A673 (cell line): Measurements from ENCODE around the gene XYLT1. TPM values are rescaled to one million over a fixed set of nuclear protein-coding genes. Genes with fewer than 3 reads are reported as not detected.
"Not testable (repeated sequence)": the region's sequence is repeated elsewhere in the genome, so short reads cannot be mapped to it uniquely, and the experiment has no call there.

Experiments
- BruUV-seq: library from RNA; stranded (reverse); fragments of 400-500 nt; replicated peaks from 2 replicates; lab custom pipeline; 2021; lab: Mats Ljungman, UMichigan
- CTCF ChIA-PET: fragments of 300-600 bp; sonication (Branson Sonifier 250); formaldehyde crosslinking; loops from one replicate; lab custom pipeline; 2022; ENCODE audit warnings: antibody characterized with exemption; lab: Charles Lee
- POLR2A ChIA-PET: fragments of 300-600 bp; sonication (Branson Sonifier 250); formaldehyde crosslinking; loops from one replicate; lab custom pipeline; 2022; ENCODE audit warnings: antibody characterized with exemption; ENCODE audit not compliant: low non-redundant PET; lab: Charles Lee
- DNase-seq: peaks from one replicate; pipeline ENCODE4 v3.0.0-alpha.2; 2015; ENCODE audit warnings: low spot score
- H3K27ac ChIP-seq: fragments of 200-600 bp; sonication (generic); 2 replicates; pipeline ENCODE4 v1.5.1; 2016; ENCODE audit warnings: mixed run types, low read depth, mild to moderate bottlenecking, mixed read lengths, antibody characterized with exemption, low read length; ENCODE audit not compliant: poor library complexity, severe bottlenecking
- H3K27me3 ChIP-seq: fragments of 200-600 bp; sonication (generic); replicated peaks from 2 replicates; pipeline ENCODE4 v1.6.1; 2017; ENCODE audit warnings: mixed run types, low read depth, mild to moderate bottlenecking, mixed read lengths, antibody characterized with exemption, low read length; ENCODE audit not compliant: insufficient read depth, poor library complexity
- H3K36me3 ChIP-seq: fragments of 200-600 bp; sonication (generic); 2 replicates; pipeline ENCODE4 v1.6.1; 2016; ENCODE audit warnings: mixed run types, mild to moderate bottlenecking, mixed read lengths, antibody characterized with exemption, low read length; ENCODE audit not compliant: insufficient read depth, poor library complexity, severe bottlenecking
- H3K4me1 ChIP-seq: fragments of 200-600 bp; sonication (generic); 2 replicates; pipeline ENCODE4 v1.6.1; 2017; ENCODE audit warnings: mixed run types, mild to moderate bottlenecking, mixed read lengths, antibody characterized with exemption, low read length; ENCODE audit not compliant: insufficient read depth, poor library complexity, severe bottlenecking
- H3K4me3 ChIP-seq: fragments of 200-600 bp; sonication (generic); 2 replicates; pipeline ENCODE4 v1.5.1; 2016; ENCODE audit warnings: low read depth, mixed run types, mild to moderate bottlenecking, mixed read lengths, low read length; ENCODE audit not compliant: poor library complexity, severe bottlenecking
- H3K9me3 ChIP-seq: fragments of 200-600 bp; sonication (generic); 2 replicates; pipeline ENCODE4 v1.6.1; 2016; ENCODE audit warnings: mixed run types, low read depth, mild to moderate bottlenecking, mixed read lengths, antibody characterized with exemption, low read length; ENCODE audit not compliant: poor library complexity, severe bottlenecking
- EZH2 ChIP-seq: fragments of 200-600 bp; sonication (generic); IDR thresholded peaks from 2 replicates; pipeline ENCODE4 v1.6.1; 2017; ENCODE audit warnings: borderline replicate concordance, low read depth, mild to moderate bottlenecking, mixed read lengths, antibody characterized with exemption, low read length; ENCODE audit not compliant: poor library complexity, severe bottlenecking
- intact Hi-C: fragments of 100-400 bp; cut with micrococcal nuclease; formaldehyde crosslinking; loops from one replicate; pipeline ENCODE4 v1.10.0; 2022; ENCODE audit not compliant: unreplicated experiment
- total RNA-seq: library from RNA; stranded (reverse); gene quantifications from 2 replicates; pipeline ENCODE4 v1.2.3, GENCODE V29; 2021
- TF ChIP-seq, protein P1 (sequence below): fragments of 300-800, 200-600 bp; sonication (generic); conservative IDR thresholded peaks from 2 replicates; pipeline ENCODE4 v1.5.1; 2017; ENCODE audit warnings: low read depth, mild to moderate bottlenecking, antibody characterized with exemption, low read length, moderate library complexity, mixed read lengths

The XYLT1 gene
- total RNA-seq, 1 experiment from 2014 or later, result 0.64 TPM

DNA sequence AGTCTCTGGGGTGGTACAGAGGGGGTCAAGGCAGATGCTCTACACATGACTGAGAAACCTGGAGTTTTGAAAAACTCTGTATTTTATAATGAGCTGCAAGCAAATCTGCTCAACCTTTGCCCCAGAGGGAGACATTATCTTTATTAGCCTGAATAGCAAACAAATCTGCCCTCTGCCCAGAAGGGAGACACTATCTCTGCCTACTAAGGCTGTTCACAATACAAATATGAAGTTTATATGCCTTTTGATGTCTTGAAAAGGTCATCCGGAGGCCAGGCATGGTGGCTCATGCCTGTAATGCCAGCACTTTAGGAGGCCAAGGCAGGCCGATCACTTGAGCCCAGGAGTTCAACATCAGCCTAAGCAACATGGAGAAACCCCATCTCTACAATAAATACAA is 11.0 kb upstream of the XYLT1 start:
- no peak for DNase-seq
- H3K27me3 ChIP-seq, result no peaks in the 10 kb centered on the region
- intact Hi-C loops, result no loop called here
- H3K9me3 ChIP-seq, result no peaks in the 10 kb centered on the region
- no peak overlapping the region for H3K27ac ChIP-seq
- no TSS peak for BruUV-seq
- H3K36me3 ChIP-seq, result no peaks in the 10 kb centered on the region
- CTCF ChIA-PET, result no interaction called here
- POLR2A ChIA-PET, result no interaction called here
- TF ChIP-seq EZH2, result no peak
- TF ChIP-seq, protein P1, sequence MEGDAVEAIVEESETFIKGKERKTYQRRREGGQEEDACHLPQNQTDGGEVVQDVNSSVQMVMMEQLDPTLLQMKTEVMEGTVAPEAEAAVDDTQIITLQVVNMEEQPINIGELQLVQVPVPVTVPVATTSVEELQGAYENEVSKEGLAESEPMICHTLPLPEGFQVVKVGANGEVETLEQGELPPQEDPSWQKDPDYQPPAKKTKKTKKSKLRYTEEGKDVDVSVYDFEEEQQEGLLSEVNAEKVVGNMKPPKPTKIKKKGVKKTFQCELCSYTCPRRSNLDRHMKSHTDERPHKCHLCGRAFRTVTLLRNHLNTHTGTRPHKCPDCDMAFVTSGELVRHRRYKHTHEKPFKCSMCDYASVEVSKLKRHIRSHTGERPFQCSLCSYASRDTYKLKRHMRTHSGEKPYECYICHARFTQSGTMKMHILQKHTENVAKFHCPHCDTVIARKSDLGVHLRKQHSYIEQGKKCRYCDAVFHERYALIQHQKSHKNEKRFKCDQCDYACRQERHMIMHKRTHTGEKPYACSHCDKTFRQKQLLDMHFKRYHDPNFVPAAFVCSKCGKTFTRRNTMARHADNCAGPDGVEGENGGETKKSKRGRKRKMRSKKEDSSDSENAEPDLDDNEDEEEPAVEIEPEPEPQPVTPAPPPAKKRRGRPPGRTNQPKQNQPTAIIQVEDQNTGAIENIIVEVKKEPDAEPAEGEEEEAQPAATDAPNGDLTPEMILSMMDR, result no peak
- no peaks in the 10 kb centered on the region for H3K4me1 ChIP-seq
- H3K4me3 ChIP-seq, result no peak overlapping the region

DNA sequence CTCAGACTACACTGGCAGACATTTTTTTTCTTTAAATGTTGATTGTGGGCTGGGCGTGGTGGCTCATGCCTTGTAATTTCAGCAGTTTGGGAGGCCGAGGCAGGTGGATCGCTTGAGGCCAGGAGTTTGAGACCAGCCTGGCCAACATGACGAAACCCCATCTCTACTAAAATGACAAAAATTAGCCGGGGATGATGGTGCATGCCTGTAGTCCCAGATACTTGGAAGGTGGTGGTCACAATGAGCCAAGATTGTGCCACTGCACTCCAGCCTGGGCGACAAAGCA is 6.4 kb upstream of the XYLT1 start:
- H3K9me3 ChIP-seq, intact Hi-C loops, POLR2A ChIA-PET, H3K4me1 ChIP-seq, BruUV-seq, DNase-seq, H3K27me3 ChIP-seq, H3K4me3 ChIP-seq, H3K27ac ChIP-seq, CTCF ChIA-PET, H3K36me3 ChIP-seq: not testable (repeated sequence)

DNA sequence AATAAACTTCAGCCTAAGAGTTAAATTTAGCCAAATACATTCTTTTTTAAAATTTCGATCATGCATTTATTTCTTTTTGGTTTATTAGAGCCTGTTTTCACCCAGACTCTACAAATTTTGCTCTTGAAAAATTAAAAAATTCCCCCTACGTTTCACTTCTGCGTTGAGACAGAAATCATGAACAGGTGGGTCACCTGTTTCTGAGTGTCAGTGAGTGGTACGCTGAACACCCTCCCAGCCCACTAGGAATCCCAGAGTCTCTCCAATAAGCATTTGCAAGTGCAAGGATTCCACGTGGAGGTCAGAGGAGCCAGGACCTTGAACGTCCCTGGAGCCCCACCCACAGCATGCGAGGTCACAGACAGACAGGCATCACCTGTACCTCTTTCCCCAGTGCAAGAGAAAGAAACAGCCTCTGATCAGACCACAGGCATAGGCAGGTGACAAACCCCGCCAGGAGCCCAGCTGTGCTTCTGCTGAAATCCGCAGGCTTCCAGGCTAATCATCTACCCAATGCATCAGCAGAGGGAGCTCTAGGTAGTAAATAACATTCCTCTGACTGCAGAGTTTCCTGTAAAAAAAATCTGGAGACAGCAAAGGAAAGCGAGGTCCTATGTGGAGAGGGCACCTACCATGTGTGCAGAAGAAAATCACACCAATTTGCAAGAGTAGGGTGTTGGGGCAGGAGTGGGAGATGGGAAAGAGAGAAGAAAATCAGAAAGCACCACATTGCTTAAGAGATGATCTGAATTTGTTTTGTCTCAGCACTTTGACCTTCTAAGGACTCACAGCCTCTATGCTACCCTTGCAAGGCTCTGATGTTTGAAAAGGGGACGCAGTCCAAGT is 5.9 kb upstream of the XYLT1 start:
- Histone ChIP-seq H3K4me1 (no peaks in the 10 kb centered on the region), H3K27ac (no peak overlapping the region), H3K36me3 (no peaks in the 10 kb centered on the region), H3K27me3 (peaks cover 4% of the 10 kb centered on the region), H3K4me3 (no peak overlapping the region), H3K9me3 (no peaks in the 10 kb centered on the region)
- intact Hi-C loops, result no loop called here
- ChIA-PET CTCF (no interaction called here), POLR2A (no interaction called here)
- BruUV-seq, result no TSS peak
- TF ChIP-seq, protein P1, result peak; percentile 48
- no peak for TF ChIP-seq EZH2
- DNase-seq, result peak; percentile 32

- intact Hi-C loops, result no loop called here
- Histone ChIP-seq H3K4me1 (no peaks in the 10 kb centered on the region), H3K9me3 (no peaks in the 10 kb centered on the region), H3K4me3 (no peak overlapping the region), H3K27ac (no peak overlapping the region), H3K27me3 (peaks cover 6% of the 10 kb centered on the region), H3K36me3 (no peaks in the 10 kb centered on the region)
- POLR2A ChIA-PET, result no interaction called here
- BruUV-seq, result no TSS peak
- no peak for TF ChIP-seq EZH2
- TF ChIP-seq, protein P1, result no peak
- no peak for DNase-seq
- CTCF ChIA-PET, result no interaction called here
Observed at GRCh38 chr16:17475104-17475503, 4.3 kb upstream of the XYLT1 start.
